Left hindlimb (tissue), 1 donor: ENCODE measurements around the gene PCDH10.
"Not testable (repeated sequence)": the region's sequence is repeated elsewhere in the genome, so short reads cannot be mapped to it uniquely, and the experiment has no call there.

Source experiments
- DNase-seq: peaks from one replicate; pipeline ENCODE4 v3.0.0-alpha.2; 2018

The PCDH10 gene

DNA sequence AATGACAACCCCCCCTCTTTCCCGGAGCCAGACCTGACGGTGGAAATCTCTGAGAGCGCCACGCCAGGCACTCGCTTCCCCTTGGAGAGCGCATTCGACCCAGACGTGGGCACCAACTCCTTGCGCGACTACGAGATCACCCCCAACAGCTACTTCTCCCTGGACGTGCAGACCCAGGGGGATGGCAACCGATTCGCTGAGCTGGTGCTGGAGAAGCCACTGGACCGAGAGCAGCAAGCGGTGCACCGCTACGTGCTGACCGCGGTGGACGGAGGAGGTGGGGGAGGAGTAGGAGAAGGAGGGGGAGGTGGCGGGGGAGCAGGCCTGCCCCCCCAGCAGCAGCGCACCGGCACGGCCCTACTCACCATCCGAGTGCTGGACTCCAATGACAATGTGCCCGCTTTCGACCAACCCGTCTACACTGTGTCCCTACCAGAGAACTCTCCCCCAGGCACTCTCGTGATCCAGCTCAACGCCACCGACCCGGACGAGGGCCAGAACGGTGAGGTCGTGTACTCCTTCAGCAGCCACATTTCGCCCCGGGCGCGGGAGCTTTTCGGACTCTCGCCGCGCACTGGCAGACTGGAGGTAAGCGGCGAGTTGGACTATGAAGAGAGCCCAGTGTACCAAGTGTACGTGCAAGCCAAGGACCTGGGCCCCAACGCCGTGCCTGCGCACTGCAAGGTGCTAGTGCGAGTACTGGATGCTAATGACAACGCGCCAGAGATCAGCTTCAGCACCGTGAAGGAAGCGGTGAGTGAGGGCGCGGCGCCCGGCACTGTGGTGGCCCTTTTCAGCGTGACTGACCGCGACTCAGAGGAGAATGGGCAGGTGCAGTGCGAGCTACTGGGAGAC lies 1.6 kb downstream of the PCDH10 start:
- DNase-seq = peak; percentile 47

DNA sequence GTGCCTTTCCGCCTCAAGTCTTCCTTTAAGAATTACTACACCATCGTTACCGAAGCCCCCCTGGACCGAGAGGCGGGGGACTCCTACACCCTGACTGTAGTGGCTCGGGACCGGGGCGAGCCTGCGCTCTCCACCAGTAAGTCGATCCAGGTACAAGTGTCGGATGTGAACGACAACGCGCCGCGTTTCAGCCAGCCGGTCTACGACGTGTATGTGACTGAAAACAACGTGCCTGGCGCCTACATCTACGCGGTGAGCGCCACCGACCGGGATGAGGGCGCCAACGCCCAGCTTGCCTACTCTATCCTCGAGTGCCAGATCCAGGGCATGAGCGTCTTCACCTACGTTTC lies 2.2 kb downstream of the PCDH10 start:
- peak; percentile 39 for DNase-seq

DNA sequence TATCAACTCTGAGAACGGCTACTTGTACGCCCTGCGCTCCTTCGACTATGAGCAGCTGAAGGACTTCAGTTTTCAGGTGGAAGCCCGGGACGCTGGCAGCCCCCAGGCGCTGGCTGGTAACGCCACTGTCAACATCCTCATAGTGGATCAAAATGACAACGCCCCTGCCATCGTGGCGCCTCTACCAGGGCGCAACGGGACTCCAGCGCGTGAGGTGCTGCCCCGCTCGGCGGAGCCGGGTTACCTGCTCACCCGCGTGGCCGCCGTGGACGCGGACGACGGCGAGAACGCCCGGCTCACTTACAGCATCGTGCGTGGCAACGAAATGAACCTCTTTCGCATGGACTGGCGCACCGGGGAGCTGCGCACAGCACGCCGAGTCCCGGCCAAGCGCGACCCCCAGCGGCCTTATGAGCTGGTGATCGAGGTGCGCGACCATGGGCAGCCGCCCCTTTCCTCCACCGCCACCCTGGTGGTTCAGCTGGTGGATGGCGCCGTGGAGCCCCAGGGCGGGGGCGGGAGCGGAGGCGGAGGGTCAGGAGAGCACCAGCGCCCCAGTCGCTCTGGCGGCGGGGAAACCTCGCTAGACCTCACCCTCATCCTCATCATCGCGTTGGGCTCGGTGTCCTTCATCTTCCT lies 2.7 kb downstream of the PCDH10 start:
- peak; percentile 53 for DNase-seq

DNA sequence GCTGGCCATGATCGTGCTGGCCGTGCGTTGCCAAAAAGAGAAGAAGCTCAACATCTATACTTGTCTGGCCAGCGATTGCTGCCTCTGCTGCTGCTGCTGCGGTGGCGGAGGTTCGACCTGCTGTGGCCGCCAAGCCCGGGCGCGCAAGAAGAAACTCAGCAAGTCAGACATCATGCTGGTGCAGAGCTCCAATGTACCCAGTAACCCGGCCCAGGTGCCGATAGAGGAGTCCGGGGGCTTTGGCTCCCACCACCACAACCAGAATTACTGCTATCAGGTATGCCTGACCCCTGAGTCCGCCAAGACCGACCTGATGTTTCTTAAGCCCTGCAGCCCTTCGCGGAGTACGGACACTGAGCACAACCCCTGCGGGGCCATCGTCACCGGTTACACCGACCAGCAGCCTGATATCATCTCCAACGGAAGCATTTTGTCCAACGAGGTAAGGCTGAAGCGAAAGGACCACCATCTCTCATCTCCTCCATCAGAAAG lies 3.3 kb downstream of the PCDH10 start:
- DNase-seq = peak; percentile 40

DNA sequence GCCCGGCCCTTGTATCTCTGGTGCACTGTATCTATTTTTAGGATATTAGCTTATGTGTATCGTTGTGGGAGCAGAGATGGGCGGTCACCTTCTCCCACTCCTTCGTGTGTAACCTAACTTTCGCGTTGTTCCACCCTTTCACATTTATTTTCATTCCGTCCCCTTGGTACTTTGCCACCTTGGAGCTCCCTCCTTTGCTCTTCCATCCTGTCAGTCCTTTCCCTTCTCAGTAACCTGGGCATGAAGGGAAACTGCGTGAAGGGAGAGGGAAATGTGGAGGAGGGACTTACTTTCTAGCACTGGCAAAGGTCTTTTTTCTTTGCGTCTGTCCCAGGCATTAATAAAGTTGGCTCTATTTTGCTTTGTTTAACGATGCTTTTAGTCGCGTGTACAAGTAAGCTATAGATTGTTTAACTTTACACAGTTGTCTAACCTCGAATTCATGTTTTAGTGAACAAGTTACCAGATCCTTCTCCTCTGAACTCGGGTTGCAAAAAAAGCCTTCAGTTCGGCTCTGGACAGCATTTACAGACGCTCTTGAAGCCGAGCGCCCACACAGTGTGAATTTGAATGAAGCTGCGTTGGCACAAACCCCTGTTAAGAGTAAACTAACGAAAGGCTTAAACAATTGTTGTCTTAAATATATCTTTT lies 3.9 kb downstream of the PCDH10 start:
- DNase-seq = peak; percentile 31

DNA sequence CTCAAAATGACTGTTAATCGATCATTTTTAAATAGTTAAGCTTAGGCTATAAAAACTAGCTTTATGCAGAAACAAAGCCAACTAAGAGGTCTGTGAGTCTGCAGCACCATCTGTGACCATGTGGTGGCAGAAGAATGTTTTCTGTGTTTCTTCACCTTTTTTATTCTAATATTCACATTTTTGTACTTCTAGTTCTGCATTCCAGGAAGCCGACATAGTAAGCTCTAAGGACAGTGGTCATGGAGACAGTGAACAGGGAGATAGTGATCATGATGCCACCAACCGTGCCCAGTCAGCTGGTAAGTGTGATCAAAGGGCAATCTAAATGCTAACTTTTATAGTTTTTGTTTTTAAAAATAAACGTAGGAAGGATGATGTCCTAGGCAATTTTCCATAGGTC lies 5.6 kb downstream of the PCDH10 start:
- DNase-seq = peak; percentile 32

DNA sequence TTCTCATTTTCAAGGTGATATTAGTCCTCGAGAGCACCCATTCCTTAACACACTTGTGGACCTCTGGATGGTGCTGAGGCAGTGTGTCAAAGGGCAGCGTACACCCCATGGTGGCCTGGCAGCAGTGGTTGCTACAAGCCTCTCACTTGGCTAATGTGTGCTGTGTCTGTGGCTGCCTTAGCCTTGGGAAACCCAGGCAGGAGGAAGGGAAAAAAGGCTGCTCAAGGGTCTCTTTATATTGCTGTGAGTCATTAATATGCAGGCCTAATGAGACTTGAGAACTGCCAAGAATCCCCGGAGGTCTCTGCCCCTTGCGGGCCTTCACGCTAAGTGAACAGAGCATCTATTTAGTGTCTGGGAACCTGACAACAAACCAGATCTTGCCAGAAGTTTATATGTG lies 7.0 kb downstream of the PCDH10 start:
- peak; percentile 39 for DNase-seq

DNA sequence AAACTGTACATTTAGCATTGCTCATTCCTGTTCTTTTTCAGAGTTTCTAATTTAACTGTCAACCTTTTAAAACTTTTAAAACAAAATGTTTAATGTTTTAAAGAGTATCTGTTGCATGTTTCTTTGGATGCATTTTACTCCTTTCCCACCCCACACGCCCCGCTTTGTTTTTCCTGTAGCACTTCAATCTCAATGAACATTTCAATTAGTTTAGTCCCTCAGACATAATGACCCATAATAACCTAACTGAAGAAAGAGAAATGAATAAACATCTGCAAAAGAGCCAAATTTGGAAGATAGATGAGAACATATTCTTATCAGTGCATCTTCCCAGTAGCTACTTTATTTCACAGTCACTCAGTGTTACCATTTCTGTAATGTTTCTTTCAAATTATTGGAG lies 7.5 kb downstream of the PCDH10 start:
- DNase-seq = no peak

DNA sequence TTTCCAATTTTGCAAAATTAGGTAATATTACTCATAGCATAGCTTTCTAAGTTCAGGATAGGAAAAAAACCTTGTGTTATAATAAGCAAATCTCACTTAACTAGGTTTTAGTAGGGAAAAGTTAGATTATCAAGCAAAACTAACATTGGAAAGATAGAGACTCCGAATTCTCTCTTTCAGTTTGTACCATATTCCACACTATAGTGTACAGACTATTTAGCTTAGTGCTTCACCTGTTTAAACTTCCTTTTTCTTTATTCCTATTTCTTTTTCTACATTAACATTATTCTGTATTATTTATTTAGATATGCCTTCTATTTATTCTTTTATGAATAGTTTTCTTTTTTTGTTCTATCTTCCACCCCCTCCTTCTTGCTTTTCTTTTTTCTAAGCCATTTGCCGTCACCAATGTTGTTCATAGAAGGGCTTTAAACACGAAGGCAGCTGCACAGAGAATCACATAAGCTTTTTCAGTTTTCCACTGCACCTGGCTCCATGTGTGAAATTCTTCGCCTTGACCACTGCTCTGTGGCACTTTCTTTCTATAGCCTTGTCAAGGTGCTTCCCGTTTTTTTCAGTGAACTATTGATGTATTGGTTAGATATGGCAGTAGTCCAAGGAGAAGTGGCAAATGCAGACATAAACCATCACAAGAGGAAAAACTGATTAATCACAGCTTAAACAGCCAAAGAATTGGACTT lies 8.5 kb downstream of the PCDH10 start:
- no peak for DNase-seq

DNA sequence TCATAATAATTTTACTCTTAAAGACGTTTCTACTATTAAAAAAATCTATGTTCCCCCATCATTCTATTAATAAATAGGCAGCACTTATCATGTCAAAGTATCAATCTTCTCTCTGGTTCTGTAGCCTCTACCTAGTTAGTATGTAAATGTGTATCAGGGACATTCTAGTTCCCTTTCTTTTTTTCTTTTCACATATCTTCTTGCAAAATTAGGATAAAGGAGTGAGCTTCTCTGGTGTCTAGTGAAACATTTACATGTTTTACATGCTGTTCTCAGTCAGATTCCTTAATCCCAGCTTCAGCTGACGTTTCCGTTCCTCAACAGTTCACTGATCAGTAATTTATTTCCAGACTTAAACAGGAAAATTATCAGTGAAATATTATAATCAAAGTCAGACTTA lies 11.8 kb downstream of the PCDH10 start:
- no peak for DNase-seq

DNA sequence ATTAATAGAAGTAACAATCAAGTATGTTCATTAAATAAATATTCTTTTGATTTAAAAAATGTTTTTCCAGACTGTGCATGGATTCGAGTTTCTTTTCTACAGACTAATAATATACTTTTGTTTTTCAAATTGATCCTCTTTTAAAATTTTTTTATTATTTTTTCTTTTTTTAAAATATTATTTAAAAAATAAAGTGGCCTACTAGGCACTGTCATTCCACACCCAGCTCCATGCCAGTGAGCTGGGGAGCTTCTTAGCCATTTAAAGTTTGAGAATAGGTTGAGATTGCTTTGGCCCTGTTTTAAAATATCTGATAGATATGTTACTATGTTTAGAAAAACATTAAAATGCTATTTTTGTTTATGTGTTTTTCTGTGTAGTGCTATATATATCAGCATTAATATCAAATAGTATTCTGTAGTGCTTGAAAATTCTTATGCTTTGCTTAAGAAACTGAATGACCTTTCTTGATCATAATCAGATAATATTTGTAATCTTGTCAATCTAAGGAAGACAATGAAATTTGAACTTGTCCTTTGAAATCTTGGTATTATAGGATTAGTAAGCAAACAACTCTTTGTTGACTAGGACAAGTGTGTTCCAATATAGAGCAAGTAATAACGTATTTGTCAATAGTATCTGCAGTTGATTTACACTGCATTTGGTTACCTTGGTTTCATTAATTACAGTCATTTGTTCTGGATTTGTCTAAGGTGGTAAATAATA lies 12.6 kb downstream of the PCDH10 start:
- no peak for DNase-seq

DNA sequence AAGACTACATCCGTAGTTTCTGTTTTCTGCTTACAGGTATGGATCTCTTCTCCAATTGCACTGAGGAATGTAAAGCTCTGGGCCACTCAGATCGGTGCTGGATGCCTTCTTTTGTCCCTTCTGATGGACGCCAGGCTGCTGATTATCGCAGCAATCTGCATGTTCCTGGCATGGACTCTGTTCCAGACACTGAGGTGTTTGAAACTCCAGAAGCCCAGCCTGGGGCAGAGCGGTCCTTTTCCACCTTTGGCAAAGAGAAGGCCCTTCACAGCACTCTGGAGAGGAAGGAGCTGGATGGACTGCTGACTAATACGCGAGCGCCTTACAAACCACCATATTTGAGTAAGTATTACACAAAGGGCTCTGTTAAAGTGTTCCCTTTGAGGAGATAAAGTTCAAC lies 13.8 kb downstream of the PCDH10 start:
- peak; percentile 12 for DNase-seq

DNA sequence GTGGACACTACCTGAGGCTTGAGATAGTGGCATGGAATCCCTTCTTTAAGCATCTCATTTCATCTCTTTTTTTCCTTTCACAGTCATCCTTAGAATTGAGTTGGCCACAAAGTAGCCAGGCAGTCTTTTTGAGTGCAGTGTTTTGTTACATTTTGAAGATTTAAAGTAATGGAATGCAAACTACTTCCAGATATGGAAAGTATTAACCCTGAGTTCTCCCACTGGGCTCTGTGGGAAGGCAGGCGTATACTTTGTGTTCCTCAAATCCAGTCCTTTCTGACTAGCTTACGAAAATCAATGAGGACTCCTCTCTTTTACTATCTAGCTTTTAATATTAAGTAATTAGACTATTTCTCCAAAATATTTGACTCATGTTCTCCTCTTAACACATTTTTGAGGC lies 29.9 kb downstream of the PCDH10 start:
- DNase-seq = no peak

DNA sequence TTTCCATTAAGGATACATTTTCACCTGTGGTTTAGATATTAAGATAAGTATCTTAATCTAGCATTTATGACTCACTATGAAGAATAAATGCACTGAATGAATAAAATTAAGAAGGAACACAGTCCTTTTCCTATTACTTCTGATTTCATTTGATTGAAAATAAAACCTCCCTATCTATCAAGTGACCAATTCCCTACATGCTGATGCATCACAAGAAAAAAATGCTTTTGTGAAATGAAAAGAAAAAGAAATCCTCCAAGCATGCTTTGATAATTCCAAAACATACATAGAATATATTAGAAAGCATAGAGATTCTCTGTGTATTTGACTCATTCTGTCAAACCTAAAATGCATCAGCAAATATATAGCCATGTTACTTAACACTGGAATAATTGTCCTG lies 37.1 kb downstream of the PCDH10 start:
- no peak for DNase-seq

DNA sequence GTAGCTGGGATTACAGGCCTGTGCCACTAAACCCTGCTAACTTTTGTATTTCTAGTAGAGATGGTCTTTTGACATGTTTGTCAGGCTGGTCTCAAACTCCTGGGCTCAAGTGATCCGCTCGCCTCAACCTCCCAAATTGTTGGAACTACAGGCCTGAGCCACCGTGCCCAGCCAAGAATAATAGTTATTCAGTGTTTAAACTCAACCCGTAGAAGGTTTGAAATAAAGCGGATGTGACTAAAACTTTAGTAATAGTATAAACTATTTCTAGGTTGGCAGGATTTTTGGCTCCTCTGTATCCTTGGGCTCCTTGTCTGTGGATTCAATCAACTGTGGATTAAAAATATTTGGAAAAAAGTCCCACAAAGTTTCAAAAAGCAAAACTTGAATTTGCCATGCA lies 37.8 kb downstream of the PCDH10 start:
- DNase-seq = no peak

DNA sequence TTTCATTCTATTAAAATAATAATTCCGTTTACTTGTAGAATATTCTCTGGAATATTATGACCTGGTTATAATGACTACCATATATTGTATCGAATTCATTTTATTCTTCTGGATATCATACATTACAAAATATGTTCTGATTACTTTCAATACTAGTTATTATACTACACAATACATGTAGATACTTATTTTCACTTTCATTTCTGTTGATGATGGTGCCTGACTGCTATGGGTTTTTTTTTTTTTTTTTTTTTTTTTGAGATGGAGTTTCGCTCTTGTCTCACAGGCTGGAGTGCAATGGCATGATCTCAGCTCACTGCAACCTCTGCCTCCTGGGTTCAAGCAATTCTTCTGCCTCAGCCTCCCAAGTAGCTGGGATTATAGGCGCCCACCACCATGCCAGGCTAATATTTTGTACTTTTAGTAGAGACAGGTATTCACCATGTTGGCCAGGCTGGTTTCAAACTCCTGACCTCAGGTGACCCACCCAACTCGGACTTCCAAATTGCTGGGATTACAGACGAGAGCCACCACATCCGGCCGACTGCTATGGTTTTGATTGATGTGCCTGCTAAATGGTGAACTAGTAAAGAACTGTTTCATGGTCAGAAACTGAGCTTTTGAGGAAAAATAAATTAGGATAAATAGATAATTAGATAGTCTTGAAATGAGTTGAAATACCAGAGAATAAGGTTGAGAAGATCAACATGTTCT lies 39.5 kb downstream of the PCDH10 start:
- DNase-seq = no peak

DNA sequence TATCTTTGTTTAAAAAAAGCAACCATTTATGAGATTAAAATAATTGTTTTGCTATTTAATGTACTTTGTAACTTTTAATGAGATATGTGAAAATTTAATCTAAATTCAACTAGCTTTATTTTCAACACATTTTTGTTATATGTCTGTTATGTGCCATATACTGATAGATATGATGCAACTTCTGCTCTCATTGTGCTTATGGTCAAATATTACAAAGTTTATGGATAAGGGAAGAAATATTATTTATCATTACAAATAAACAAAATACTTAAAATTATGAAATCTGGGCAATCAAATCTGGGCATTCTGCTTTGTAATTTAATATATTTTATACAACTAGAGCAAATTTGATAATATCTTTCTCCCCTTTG lies 40.0 kb downstream of the PCDH10 start:
- DNase-seq = no peak

DNA sequence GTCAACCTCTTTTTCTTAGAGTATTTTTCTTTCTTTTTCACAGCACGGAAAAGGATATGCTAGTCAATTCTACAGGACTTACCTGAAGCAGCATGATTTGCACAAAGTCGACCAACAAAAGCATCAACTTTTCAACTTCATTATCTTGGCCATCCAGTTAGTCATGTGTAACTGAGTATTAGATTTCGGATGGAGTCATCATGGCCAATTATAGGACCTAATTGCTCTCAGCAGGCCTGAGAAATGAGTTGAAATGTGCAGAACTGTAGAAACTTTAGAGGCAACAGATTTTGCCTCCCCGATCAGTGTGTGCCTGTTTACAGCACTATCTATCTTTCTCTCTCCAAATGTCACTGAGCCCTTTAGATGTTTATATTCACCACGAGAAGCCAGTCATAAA lies 41.0 kb downstream of the PCDH10 start:
- no peak for DNase-seq

DNA sequence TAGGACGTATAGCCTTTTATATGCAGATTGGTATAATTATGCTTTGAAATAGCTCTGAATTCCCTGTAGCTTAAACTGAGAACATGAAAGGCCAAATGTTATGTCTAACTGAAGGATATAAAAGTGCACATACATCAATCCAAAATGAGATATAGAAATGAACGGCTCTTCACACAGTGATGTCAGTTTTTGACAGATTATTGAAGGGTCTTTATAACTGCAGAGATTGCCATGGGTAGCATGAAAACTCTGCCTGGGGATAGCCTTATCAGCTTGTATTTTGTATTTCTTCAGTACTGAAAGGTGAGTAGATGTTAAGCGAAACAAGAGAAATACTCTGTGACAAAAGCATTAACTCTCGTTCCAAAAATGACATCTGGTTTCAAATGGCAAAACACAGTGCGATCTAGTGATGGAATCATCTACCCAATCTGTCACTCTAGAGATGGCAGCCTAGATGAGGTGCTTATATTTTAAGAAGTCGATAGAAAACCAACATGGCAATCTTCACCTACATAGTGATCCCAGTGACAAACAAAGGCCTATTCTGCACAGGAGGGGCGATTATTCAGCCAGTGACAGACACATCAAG lies 59.7 kb downstream of the PCDH10 start:
- DNase-seq = no peak

DNA sequence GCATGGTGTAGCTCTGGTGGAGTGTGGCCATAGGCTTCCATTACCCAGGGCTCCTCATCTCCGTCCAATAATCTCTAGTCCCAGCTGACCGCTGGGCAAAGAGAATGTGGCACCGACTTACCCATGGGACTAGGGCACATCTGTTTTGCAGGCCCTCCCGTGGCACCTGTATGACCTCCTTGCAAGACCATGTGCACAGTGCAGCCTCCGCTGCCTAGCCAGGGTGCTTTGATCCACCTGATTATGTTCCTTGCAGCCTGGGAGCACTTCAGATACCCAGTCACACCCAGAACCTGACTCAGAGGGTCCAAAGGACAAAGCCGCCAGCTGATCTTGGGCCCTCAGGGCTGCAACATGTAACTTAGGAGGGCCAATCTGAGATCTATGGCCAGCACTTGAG lies 84.8 kb downstream of the PCDH10 start:
- DNase-seq = no peak

DNA sequence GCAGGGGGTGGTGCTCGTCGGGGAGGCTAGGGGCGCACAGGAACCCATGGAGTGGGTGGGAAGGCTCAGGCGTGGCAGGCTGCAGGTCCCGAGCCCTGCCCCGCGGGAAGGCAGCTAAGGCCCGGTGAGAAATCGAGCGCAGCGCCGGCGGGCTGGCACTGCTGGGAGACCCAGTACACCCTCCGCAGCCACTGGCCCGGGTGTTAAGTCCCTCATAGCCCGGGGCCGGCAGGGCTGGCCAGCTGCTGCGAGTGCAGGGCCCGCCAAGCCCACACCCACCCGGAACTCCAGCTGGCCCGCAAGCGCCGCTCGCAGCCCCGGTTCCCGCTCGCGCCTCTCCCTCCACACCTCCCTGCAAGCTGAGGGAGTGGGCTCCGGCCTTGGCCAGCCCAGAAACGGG lies 91.4 kb downstream of the PCDH10 start:
- DNase-seq = not testable (repeated sequence)
